Tibial nerve (tissue), 4 donors: ENCODE measurements around the gene SDK1. TPM values are rescaled to one million over a fixed set of nuclear protein-coding genes. Genes with fewer than 3 reads are reported as not detected.

Experiments
- DNase-seq, 2 donors: peaks; one replicate each; pipeline ENCODE4 v3.0.0-alpha.2; 2019; ENCODE audit warnings: low spot score in 2 of 2
- H3K27ac ChIP-seq, 4 donors: fragments of 200-600 bp; sonication (generic) in 3 of 4; one replicate each; pipeline ENCODE4 v1.5.1; 2017 to 2019; ENCODE audit warnings: mild to moderate bottlenecking in 1 of 4
- H3K27me3 ChIP-seq, 2 donors: fragments of 200-600 bp; sonication (generic) in 1 of 2; one replicate each; pipeline versions ENCODE4 v1.5.1 to v1.6.0; 2017 to 2019
- H3K36me3 ChIP-seq, 3 donors: fragments of 200-600 bp; sonication (generic); one replicate each; pipeline ENCODE4 v1.5.1; 2018 to 2019
- H3K4me1 ChIP-seq, 4 donors: fragments of 200-600 bp; sonication (generic) in 3 of 4; one replicate each; pipeline ENCODE4 v1.5.1; 2017 to 2019
- H3K4me3 ChIP-seq, 4 donors: fragments of 200-600 bp; sonication (generic) in 3 of 4; one replicate each; pipeline ENCODE4 v1.5.1; 2017 to 2019; ENCODE audit warnings: mild to moderate bottlenecking in 1 of 4, moderate library complexity in 1 of 4
- H3K9me3 ChIP-seq, 4 donors: fragments of 200-600 bp; sonication (generic) in 3 of 4; one replicate each; pipeline ENCODE4 v1.5.1; 2017 to 2019
- EP300 ChIP-seq, 2 donors: sonication (generic); formaldehyde crosslinking; IDR thresholded peaks; one replicate each; pipeline ENCODE4 v1.6.1; 2017; ENCODE audit warnings: antibody characterized with exemption in 2 of 2, mild to moderate bottlenecking in 1 of 2
- POLR2A ChIP-seq, 2 donors: fragments of 450-650 bp; IDR thresholded peaks; one replicate each; pipeline ENCODE4 v1.6.1; 2017; ENCODE audit warnings: antibody characterized with exemption in 2 of 2, mild to moderate bottlenecking in 2 of 2, moderate library complexity in 2 of 2
- WGBS, 2 donors: methylation state at CpG; one replicate each; pipeline ENCODE4 v1.1.5; 2018; 5-methylcytosine and 5-hydroxymethylcytosine counted together
- total RNA-seq, 4 donors: library from RNA; depleted of rRNA; stranded (reverse); fragments of >200 nt; gene quantifications; one replicate each; pipeline ENCODE4 v1.1.0, GENCODE V29; 2016
- TF ChIP-seq, protein P1 (sequence below), 5 experiments: fragments of 200-600 bp in 3 of 5; fragments of 450-650 bp in 2 of 5; sonication (generic) in 3 of 5; IDR thresholded peaks; one replicate each; pipeline ENCODE4 v1.5.1; 2016 to 2019; ENCODE audit warnings: antibody characterized with exemption in 5 of 5, mild to moderate bottlenecking in 3 of 5, moderate library complexity in 2 of 5

The SDK1 gene
- total RNA-seq, 4 donors from 2014 or later: 8.2 to 16.2 (median 12.9) TPM

DNA sequence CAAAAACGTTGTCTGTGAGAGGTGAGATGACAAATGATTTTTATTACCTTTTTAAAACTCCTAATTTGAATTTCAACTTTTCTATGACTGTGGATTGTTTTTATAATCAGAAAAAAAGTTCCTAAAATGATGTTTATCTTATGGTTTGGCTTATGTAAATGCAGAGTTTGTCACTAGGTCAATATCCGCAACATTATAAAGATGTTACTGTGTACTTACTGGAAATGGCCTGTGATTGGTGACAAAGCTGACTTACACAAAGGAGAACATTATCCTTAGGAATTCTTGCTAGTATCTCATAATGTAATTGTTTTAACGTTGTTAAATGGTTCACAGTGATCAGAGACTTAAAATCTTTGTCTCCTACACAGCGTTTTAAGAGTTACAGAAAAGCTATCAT is 79.0 kb downstream of the SDK1 start:
- no peak for DNase-seq
- no peaks in the 10 kb centered on the region for H3K9me3 ChIP-seq
- H3K27ac ChIP-seq: no peak overlapping the region
- H3K4me1 ChIP-seq: no peaks in the 10 kb centered on the region
- H3K4me3 ChIP-seq: no peak overlapping the region
- no peaks in the 10 kb centered on the region for H3K27me3 ChIP-seq
- TF ChIP-seq POLR2A (IDR thresholded peaks at IDR 0.05) (no peak), EP300 (IDR thresholded peaks at IDR 0.05) (no peak)
- TF ChIP-seq, protein P1, sequence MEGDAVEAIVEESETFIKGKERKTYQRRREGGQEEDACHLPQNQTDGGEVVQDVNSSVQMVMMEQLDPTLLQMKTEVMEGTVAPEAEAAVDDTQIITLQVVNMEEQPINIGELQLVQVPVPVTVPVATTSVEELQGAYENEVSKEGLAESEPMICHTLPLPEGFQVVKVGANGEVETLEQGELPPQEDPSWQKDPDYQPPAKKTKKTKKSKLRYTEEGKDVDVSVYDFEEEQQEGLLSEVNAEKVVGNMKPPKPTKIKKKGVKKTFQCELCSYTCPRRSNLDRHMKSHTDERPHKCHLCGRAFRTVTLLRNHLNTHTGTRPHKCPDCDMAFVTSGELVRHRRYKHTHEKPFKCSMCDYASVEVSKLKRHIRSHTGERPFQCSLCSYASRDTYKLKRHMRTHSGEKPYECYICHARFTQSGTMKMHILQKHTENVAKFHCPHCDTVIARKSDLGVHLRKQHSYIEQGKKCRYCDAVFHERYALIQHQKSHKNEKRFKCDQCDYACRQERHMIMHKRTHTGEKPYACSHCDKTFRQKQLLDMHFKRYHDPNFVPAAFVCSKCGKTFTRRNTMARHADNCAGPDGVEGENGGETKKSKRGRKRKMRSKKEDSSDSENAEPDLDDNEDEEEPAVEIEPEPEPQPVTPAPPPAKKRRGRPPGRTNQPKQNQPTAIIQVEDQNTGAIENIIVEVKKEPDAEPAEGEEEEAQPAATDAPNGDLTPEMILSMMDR (IDR thresholded peaks at IDR 0.05): no peak
- no peaks in the 10 kb centered on the region for H3K36me3 ChIP-seq
- 57 to 59% methylated on average over 4 of the region's 4 CpGs for WGBS, 2 donors

DNA sequence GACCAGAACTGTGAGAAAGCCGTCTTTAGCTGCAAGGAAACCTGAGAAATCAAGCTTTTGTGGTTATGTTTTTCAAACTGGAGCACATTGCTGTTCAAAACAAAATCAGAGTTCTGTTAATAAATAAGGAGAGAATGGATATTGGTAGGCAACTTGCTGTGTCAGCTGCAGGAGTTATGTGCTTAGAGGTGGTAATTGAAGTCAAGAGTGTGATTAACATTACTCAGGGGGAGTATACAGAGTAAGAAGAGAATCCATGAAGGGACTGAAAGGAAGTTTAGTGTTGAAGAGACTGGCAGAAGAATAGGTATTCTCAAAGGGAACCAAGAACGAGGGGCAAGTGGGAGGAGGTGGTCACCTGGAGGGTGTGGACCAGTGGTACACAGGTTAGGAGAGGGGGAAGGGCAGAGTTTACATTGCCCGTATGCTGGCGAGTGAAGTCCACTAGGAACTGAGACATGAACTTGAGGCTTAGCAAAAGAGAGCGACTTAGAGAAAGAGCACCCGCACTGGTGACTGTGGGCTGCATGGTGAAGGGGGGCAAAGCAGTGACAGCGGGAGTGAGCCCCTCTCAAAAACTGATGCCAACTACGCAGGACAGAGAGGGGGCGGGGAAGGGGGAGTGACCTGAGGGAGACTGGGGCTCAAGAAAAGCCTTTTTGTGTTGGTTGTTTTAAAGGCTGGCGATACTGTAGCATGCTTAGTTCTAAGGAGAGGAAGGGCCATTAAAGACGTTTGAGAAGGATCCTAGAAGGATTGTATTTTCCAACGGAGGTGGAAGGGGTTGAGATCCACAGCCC is 80.0 kb downstream of the SDK1 start:
- H3K9me3 ChIP-seq: no peaks in the 10 kb centered on the region
- 49 to 60% methylated on average over 12 of the region's 12 CpGs for WGBS, 2 donors
- DNase-seq: no peak
- no peak overlapping the region for H3K27ac ChIP-seq
- H3K36me3 ChIP-seq: no peaks in the 10 kb centered on the region
- H3K4me3 ChIP-seq: no peak overlapping the region
- H3K27me3 ChIP-seq: no peaks in the 10 kb centered on the region
- no peak for TF ChIP-seq POLR2A (IDR thresholded peaks at IDR 0.05)
- TF ChIP-seq, protein P1 (IDR thresholded peaks at IDR 0.05): no peak
- no peak for TF ChIP-seq EP300 (IDR thresholded peaks at IDR 0.05)
- no peaks in the 10 kb centered on the region for H3K4me1 ChIP-seq

DNA sequence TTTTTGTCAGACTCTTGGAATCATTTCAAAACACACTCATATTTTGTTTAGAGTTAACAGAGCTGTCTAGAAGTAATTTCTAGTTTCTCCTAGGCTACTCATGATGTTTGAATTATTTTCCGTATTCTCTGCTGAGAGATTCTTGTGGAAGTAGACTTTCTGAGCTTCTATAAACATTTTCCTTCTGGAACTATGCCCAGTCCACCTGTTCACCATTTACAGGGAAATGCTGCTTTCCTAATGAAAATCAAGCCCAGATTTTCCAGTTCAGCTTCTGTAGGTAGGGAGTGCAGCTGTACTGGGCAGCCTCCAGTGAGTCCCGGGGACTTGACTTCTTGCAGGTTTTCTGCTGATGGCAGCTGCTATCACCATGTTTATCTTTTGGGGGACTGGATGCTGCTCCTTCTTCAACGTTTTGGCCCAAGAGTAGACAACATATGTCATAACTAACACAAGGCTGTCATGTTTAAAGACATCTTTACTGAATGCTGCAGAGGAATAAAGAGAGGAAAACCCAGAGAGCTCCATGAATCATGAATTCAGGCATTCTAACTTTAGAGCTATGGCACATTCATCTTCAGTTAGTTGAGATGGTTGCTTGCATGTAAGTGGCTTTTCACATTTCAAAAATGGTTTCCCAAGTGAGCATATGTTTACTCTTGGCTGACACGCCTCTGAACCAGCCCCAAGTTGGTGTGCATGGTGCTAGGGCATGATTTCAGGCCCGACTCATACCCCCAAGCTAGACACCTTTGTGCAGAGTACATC is 85.6 kb downstream of the SDK1 start:
- Histone ChIP-seq H3K4me3 (no peak overlapping the region), H3K27ac (no peak overlapping the region), H3K36me3 (no peaks in the 10 kb centered on the region), H3K4me1 (no peaks in the 10 kb centered on the region), H3K27me3 (no peaks in the 10 kb centered on the region), H3K9me3 (peaks cover 0 to 9% (median 0%) of the 10 kb centered on the region in 4 donors)
- DNase-seq: no peak
- TF ChIP-seq, protein P1 (IDR thresholded peaks at IDR 0.05): no peak
- no peak for TF ChIP-seq EP300 (IDR thresholded peaks at IDR 0.05)
- no peak for TF ChIP-seq POLR2A (IDR thresholded peaks at IDR 0.05)
- 50 to 73% methylated on average over 5 of the region's 5 CpGs for WGBS, 2 donors

DNA sequence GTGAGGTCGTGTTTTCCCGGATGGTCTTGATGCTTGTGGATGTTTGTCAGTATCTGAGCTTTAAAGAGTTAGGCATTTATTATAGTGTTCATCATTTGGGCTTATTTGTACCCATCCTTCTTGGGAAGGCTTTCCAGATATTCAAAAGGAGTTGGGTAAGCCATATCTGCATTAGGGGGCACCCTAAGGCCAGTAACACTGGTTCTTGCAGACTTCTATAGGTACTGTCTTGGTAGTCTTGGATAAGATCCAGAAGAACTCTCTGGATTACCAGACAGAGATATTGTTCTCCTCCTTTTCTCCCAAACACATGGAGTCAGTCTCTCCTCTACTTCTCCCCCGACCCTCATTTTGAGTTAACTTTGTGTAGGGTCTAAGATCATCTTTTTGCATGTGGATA is 92.8 kb downstream of the SDK1 start:
- Histone ChIP-seq H3K9me3 (peaks cover 0 to 42% (median 10%) of the 10 kb centered on the region in 4 donors), H3K27ac (no peak overlapping the region), H3K36me3 (no peaks in the 10 kb centered on the region), H3K27me3 (no peaks in the 10 kb centered on the region), H3K4me3 (no peak overlapping the region), H3K4me1 (no peaks in the 10 kb centered on the region)
- TF ChIP-seq EP300 (IDR thresholded peaks at IDR 0.05) (no peak), POLR2A (IDR thresholded peaks at IDR 0.05) (no peak)
- TF ChIP-seq, protein P1 (IDR thresholded peaks at IDR 0.05): no peak
- 88 to 94% methylated on average over 3 of the region's 3 CpGs for WGBS, 2 donors
- no peak for DNase-seq

DNA sequence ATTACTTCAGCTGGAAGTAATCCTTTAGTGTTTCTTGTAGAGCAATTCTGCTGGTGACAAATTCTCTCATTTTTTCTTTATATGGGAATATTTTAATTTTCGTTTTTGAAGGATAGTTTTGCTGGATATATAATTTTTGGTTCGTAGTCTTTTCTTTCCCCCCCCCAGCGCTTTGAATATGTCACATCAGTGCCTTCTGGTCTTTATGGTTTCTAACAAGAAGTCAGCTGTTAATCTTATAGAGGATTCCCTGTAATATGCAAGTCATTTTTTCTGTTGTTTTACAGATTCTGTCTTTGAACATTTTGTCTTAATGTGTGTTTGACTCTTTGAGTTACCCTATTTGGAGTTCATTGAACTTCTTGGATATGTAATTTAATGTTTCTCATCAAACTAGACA is 96.3 kb downstream of the SDK1 start:
- WGBS, 2 donors: 93 to 95% methylated on average over 3 of the region's 3 CpGs

More for the DNA sequence above, 96.3 kb downstream of the SDK1 start:
- Histone ChIP-seq H3K36me3 (no peaks in the 10 kb centered on the region), H3K9me3 (peaks cover 0 to 33% (median 10%) of the 10 kb centered on the region in 4 donors), H3K4me1 (no peaks in the 10 kb centered on the region), H3K27ac (no peak overlapping the region), H3K4me3 (no peak overlapping the region), H3K27me3 (no peaks in the 10 kb centered on the region)
- no peak for DNase-seq
- no peak for TF ChIP-seq POLR2A (IDR thresholded peaks at IDR 0.05)
- no peak for TF ChIP-seq EP300 (IDR thresholded peaks at IDR 0.05)
- TF ChIP-seq, protein P1 (IDR thresholded peaks at IDR 0.05): no peak
